Stimulated activated CD8-positive, alpha-beta memory T cell treated with anti-CD3 and anti-CD28 coated beads, Interleukin-15, amount 100 ng/mL, for 1 hour (primary cell): ENCODE measurements around the gene KASH5.

Experiments
- DNase-seq: peaks from one replicate; pipeline ENCODE4 v3.0.0-alpha.2; 2020; ENCODE audit warnings: low read depth

Gene KASH5

DNA sequence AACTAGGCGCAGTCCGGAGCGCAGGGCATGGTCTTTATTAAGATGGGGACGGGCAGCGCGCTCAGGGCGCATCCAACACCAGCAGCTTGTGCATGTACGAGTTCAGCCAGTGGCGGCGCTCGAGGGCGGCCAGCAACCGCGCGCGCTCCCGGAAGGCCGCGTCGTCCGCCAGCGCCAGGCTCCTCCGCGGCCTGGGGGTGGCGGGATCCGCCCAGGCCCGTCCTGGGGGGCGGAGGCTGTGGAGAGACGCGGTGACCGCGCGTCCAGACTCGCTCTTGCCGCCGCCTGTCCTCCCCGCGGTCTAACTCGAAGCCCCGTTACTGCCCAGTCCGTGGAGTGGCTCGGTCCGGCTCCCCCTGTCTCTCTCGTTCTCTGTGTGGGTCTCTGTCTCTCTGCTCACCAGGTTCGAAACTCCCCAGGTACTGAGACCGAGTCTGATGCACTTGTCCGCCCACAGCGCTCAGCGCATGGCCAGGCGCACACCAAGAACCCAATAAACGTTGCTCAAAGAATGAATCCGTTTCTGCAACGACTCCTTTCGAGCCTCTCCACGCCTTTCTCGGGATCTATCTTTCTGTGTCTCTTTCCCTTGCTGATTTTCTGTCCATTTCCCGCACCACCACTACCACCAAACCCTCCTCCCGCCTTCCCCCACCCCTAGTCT is 34.5 kb downstream of the KASH5 start:
- no peak for DNase-seq

DNA sequence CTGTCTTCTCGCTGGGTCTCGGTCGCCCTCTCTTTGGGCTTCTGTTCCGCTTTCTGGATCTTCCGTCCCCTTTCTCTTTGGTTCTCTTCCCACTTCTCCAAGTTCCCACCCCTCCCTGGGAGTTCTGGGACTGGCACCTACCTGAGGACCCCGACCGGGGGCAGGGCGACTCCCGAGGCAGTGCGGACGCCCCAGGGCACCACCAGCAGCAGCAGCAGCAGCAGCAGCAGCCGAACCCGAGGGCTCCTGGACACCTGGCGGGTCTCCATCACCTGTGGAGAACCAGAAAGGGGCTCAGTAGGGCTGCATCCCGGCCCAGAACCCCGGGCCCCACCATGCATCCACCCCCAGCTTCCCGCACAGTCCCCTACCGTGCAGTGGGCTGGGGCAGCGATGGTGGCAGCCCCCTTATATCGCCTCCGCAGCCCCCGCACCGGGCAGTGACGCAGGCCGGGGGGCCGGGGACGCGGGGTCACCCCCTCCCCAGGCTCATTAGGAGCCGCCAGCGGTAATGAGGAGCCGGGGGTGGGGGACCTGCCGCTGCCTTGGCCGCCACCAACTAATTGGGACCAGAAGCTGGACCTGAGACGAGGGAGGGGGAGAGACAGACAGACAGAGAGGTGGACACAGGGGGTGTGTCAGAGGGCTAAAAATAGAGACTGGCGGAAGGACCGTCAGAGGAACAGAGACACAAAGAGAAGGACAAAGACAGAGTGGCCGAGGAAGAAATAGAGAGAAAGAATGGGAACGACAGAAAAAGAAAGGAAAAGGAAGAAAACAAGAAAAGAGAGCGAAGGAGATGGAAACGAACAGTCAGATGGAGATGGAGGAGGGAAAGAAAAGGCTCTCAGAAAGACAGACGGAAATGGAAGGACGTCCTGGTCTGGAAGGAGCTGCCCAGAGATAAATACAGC is 35.3 kb downstream of the KASH5 start, which contains the start of gene PTH2:
Gene PTH2 (minus strand): TSS at position 371 of the 914 bp plus-strand sequence. CDS start 102 bp downstream, at position 269.
- no peak for DNase-seq

DNA sequence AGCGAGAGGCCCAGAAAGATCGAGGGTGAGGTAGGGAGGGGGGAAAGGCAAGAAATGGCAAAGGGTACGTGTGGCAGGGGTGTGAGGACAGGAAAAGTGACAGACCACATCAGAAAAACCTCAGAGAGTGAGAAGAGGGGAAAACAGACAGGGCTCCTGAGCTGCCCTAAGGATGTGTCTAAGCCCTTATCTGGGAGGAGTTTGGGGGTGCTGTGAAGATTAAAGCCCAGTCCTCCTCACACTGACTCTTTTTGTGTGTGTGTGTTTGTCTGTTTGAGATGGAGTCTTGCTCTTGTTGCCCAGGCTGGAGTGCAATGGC is 35.9 kb downstream of the KASH5 start:
- no peak for DNase-seq

DNA sequence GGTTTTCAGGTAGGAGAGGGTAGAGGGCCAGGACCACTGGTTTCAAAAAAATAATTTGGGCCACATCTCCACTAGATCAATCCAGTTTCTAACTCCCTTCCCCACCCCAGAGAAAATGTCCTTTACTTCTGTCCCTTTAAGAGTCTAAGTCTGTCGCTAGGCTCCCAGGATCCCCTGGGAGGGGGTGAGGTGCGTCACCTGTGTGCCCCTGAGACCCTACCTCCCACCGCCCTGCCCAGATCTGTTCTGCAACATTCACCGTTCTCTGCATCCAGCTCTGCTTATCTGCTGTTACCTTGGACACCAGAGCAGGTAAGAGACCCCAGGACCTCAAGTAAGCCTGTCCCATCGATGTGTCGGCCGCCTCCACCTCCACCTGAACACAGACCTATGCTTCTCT is 37.1 kb downstream of the KASH5 start, which contains the start of gene GFY:
Gene GFY (plus strand): TSS at position 211 of the 400 bp plus-strand sequence. CDS start 1,043 bp downstream, outside the sequence.
- DNase-seq: no peak

DNA sequence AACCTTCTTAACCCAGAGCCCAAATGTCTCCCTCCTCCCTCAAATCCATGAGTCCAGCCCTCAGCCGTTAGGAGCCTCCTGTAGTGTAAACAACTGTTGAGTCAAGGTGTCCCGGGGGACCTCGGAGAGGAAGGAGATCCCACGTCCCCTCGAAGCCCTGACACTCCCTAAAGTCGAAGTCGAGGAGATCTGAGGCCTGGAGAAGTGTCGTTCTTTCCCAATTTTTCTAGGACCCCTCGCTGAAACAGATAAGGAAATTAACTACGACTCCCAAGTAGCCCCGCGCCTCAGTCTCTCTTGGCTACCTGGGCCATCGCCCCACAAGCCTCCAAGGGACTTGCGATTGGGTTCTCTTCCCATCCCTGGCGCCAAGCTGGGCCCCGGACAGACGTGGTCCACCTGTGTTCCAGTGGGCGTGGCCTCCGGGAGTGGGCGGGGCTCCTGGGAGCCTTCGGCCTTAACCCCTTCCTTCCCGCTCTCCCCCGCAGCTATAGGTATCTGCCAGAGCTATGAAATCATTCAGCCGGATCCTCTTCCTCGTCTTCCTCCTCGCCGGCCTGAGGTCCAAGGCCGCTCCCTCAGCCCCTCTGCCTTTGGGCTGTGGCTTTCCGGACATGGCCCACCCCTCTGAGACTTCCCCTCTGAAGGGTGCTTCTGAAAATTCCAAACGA is 38.0 kb downstream of the KASH5 start:
- DNase-seq: no peak

- no peak for DNase-seq
Observed at GRCh38 chr19:49427339-49427738, 39.3 kb downstream of the KASH5 start.

DNA sequence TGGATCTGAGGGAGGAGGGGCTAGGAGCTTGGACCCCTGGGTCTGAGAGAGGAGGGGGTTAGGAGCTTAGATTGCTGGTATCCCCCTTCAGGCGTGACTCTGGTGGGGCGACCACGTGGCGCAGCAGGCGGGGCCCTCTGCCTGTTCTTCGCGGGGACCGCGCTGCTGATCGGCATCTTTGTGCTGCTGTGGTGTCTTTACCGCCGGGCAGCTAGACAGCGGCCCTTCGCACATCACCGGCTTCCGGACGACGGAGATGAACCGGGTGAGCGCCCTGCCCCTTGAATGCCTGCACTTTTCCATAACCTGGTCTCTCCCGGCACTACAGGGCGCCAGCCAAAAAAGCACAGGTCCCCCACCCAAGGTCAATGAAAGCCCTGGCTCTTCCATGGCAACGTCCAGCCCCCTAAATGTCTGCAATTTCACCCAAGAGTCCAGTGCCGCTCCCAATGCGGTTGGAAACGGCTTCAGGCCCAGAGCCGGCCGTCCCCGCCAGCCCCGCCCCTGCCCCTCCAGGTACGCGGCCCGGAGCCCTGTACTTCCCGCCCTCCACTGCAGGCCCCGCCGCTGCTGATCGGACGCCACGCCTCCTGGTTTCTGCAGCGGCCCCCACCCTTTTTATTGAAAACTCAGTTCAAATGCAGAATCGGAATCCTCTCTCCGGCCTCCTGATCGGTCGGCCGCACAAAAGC is 40.0 kb downstream of the KASH5 start:
- no peak for DNase-seq

DNA sequence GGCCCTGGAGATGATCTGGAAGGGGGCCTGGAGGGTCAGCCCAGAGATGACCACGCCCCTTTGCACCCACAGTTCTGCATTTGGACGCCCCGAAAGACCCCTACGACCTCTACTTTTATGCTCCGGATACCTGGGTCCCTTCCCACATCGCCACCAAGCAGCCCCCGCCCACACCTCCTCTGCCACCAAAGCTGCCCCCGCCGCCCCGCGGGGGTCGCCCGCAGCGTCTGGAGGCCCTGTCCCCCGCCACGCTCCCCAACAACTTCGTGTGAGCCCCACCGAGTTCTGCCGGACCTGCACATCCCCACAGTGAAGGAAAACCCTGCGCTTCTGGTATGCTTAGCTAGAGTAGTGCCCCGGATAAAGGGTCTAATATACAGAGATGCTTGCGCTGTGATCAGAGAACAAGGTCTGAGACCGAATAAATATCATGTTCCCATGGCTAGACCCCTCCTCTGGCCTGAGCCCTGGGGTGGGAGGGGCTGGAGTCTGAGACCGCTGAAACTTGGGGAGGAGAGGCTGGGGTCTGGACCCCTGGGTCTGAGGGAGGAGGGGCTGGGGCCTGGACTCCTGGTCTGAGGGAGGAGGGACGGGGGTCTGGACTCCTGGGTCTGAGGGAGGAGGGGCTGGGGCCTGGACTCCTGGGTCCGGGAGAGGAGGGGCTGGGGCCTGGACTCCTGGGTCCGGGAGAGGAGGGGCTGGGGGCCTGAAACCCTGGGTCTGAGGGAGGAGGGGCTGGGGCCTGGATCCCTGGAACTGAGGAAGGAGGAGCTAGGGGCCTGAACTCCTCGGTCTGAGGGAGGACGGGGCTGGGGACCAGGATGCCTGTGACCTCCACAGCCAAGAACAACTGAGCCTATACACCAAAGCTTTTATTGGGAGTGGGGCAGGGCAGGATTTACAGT is 40.8 kb downstream of the KASH5 start:
- no peak for DNase-seq

DNA sequence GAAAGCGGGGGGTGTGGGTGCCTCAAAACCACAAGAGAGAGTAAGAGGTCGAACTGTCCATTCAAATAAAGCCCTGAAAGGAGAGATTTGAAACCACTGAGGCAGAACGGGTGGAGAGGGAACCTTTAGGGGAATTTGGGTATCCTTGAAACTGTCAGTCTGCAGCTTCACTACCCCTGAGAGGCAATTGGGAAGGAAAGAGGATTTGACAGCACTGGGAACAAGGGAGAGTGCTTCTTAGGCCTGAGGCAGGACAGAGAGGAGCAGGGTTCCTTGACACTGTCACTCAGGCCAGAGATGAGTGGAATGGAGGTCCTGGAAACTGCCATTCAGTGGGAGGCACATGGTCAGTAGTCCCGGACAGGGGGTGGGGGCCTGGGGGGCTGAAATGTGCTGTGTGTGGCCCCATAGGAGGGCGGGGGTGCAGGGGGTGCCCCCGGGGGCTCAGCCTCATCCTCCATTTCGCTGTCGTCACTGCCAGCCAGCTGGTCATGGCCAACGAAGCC is 42.2 kb downstream of the KASH5 start:
- no peak for DNase-seq

DNA sequence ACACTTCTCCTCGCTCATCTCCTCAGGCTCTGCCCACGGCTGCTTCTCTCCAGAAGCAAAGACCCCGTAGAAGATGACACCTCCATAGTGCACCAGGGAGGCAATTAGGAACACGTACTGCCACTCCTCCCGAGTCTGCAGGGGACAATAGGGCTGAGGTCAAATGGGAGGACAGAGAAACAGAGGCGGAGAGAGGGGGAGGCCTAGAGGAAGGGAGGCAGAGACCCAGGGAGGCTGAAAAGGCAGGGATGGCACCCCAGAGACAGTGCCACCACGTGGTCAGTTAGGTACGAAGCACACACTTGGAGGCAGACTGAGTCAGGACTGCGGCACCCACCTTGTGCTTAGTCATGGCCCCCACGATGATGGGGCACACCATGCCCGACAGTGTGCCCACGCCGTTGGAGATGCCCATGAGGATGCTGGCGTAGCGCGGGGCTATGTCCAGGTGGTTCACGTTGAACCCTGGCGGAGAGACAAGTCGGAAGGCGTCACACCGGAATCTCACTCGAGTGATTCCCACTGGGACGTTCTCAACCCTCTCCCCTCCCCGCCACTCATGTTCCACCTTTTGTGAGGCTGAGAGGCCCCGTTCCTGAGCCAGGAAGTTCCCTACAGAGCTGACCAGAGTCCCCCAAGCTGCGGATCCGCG is 42.8 kb downstream of the KASH5 start:
- no peak for DNase-seq

GRCh38 chr19:49431330-49431749 is 43.3 kb downstream of the KASH5 start:
- no peak for DNase-seq

- DNase-seq: no peak
Observed at GRCh38 chr19:49432141-49433073, 44.4 kb downstream of the KASH5 start.

- no peak for DNase-seq
Observed at GRCh38 chr19:49433240-49433901, 45.3 kb downstream of the KASH5 start.

DNA sequence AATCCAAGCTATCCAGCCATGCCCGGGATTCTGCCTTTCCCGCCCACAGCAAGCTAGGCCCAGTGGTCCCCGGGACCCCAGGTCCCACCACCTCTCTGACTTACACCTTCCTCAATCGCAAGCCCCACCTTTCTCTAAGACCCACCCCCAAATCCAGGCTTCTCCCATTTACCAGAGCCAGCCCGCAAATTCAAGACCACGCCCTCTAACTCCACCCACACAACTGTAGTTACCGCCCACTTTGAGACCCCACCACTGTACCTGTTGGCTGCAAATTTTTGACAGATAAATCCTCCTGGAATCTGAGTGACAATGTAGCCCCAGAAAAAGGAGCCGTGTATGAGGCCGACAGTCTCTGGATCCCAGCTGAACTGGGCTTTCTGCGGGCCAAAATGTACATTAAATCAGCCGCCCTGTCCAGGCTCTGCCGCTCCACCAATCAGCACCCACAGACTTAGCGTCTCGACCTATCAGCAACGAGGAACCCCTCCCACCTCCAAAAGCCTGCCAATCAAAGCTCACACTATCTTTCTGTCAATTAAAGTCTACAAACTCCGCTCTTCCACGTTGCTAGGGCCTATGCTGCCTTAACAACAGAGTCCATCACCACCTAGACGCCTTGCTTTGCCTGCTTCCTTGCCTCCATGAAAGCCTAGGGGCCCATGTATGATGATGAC is 47.0 kb downstream of the KASH5 start:
- no peak for DNase-seq

- no peak for DNase-seq
Observed at GRCh38 chr19:49435670-49436069, 47.6 kb downstream of the KASH5 start.

GRCh38 chr19:49436381-49437017 is 48.5 kb downstream of the KASH5 start:
- DNase-seq: no peak

DNA sequence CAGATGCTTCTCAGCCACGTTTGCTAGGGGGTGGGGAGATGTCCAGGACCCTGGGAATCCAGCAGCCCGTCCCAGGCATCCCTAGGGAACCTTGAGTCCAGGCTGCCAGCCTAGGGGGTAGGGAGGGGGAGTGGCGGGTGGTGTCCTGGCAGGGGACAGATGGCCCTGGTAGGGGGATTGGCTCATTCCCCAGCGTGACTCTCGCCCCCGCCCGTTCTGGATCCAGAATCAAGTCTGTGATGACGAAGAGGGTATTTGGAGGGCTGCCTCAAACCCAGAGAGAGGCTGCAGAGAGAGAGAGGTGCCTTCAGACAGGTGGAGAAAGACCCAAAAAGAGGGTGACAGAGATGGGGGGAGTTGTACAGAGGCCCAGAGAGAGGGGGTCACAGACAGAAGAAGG is 49.2 kb downstream of the KASH5 start:
- no peak for DNase-seq

GRCh38 chr19:49438261-49438660 is 50.2 kb downstream of the KASH5 start:
- DNase-seq: no peak
